Measurements from ENCODE around the gene WDR82.

The WDR82 gene

GRCh38 chr3:52293491-52294319 is 15.3 kb upstream of the WDR82 start:
- no peak overlapping the region for H3K4me3 ChIP-seq (replicated peaks; ENCODE audit: low read depth, low read length)
- no peak for TF ChIP-seq CTCF (IDR thresholded peaks at IDR 0.05; ENCODE audit: low read length, missing control alignments)
- no peak for DNase-seq (ENCODE audit: low read depth)

- no peak for DNase-seq (ENCODE audit: low read depth)
- H3K4me3 ChIP-seq (replicated peaks; ENCODE audit: low read depth, low read length): no peak overlapping the region
- no peak for TF ChIP-seq CTCF (IDR thresholded peaks at IDR 0.05; ENCODE audit: low read length, missing control alignments)
Measured at GRCh38 chr3:52292247-52293065, 14.0 kb upstream of the WDR82 start.

GRCh38 chr3:52291508-52292181 is 13.2 kb upstream of the WDR82 start:
- peak; percentile 53 for TF ChIP-seq CTCF (IDR thresholded peaks at IDR 0.05; ENCODE audit: low read length, missing control alignments)
- DNase-seq (ENCODE audit: low read depth): no peak
- H3K4me3 ChIP-seq (replicated peaks; ENCODE audit: low read depth, low read length): no peak overlapping the region

- no peak overlapping the region for H3K4me3 ChIP-seq (replicated peaks; ENCODE audit: low read depth, low read length)
- DNase-seq (ENCODE audit: low read depth): no peak
- TF ChIP-seq CTCF (IDR thresholded peaks at IDR 0.05; ENCODE audit: low read length, missing control alignments): no peak
Measured at GRCh38 chr3:52290596-52291507, 12.4 kb upstream of the WDR82 start.

GRCh38 chr3:52289747-52290595 is 11.5 kb upstream of the WDR82 start:
- no peak overlapping the region for H3K4me3 ChIP-seq (replicated peaks; ENCODE audit: low read depth, low read length)
- DNase-seq (ENCODE audit: low read depth): no peak
- no peak for TF ChIP-seq CTCF (IDR thresholded peaks at IDR 0.05; ENCODE audit: low read length, missing control alignments)

Measured in fibroblast of pulmonary artery (primary cell).